B cell (primary cell): ENCODE measurements around the gene CARNS1. TPM values are rescaled to one million over a fixed set of nuclear protein-coding genes. Genes with fewer than 3 reads are reported as not detected.

Source experiments
- ATAC-seq: fragments of 200-7000 bp; cut with Tn5 transposase; one replicate; pipeline ENCODE4 v1.10.0; 2021; ENCODE audit warnings: low read depth, mild to moderate bottlenecking, moderate number of reproducible peaks, moderate library complexity
- CTCF ChIA-PET: fragments of 350-600 bp; sonication (Branson Sonifier 250); formaldehyde crosslinking; loops from one replicate; lab custom pipeline; 2021; ENCODE audit warnings: antibody characterized with exemption, inconsistent platforms; lab: Charles Lee
- POLR2A ChIA-PET: fragments of 350-600 bp; sonication (Branson Sonifier 250); formaldehyde crosslinking; loops from one replicate; lab custom pipeline; 2021; ENCODE audit warnings: antibody characterized with exemption; lab: Charles Lee
- DNase-seq: peaks from one replicate; pipeline ENCODE4 v3.0.0; 2013
- H2AFZ ChIP-seq: 2 replicates; pipeline ENCODE4 v1.6.1; 2012; ENCODE audit warnings: mild to moderate bottlenecking, low read depth, low read length; ENCODE audit not compliant: insufficient read depth, poor library complexity, severe bottlenecking
- H3K27ac ChIP-seq, 2 donors: 1 replicate in 1 of 2; 2 replicates in 1 of 2; pipeline ENCODE4 v1.5.1; 2012 to 2013; ENCODE audit warnings: low read length in 2 of 2, mild to moderate bottlenecking in 2 of 2, moderate library complexity in 1 of 2
- H3K27me3 ChIP-seq, 4 experiments: fragments of 200-600 bp in 1 of 4; sonication (generic) in 1 of 4; replicated peaks in 1 of 4; 1 replicate in 2 of 4; 2 replicates in 2 of 4; pipeline versions ENCODE4 v1.6.1 to v1.7.0; 2013 to 2016; ENCODE audit warnings: low read length in 3 of 4, mild to moderate bottlenecking in 2 of 4, mixed read lengths in 1 of 4, moderate library complexity in 1 of 4; ENCODE audit not compliant: insufficient read depth in 4 of 4, control insufficient read depth in 3 of 4; ENCODE audit errors: control extremely low read depth in 1 of 4
- H3K36me3 ChIP-seq, 2 experiments: replicated peaks in 1 of 2; 1 replicate in 1 of 2; 2 replicates in 1 of 2; pipeline versions ENCODE4 v1.6.1 to v1.7.1; 2013; ENCODE audit warnings: low read length in 1 of 2; ENCODE audit not compliant: insufficient read depth in 2 of 2, control insufficient read depth in 1 of 2; ENCODE audit errors: control extremely low read depth in 1 of 2, extremely low read depth in 1 of 2
- H3K4me1 ChIP-seq, 2 donors: fragments of 200-600 bp in 1 of 2; sonication (generic) in 1 of 2; 1 replicate in 1 of 2; 2 replicates in 1 of 2; pipeline versions ENCODE4 v1.5.1 to v1.6.1; 2013 to 2017; ENCODE audit warnings: low read length in 2 of 2; ENCODE audit not compliant: control insufficient read depth in 2 of 2, insufficient read depth in 2 of 2
- H3K4me2 ChIP-seq: replicated peaks from 2 replicates; pipeline ENCODE3; 2012; ENCODE audit warnings: mild to moderate bottlenecking, low read depth, low read length; ENCODE audit not compliant: poor library complexity, severe bottlenecking
- H3K4me3 ChIP-seq, 5 experiments: fragments of 200-600 bp in 1 of 5; sonication (generic) in 1 of 5; 1 replicate in 3 of 5; 2 replicates in 2 of 5; pipeline versions ENCODE4 v1.5.1 to v1.7.0; 2011 to 2016; ENCODE audit warnings: low read length in 4 of 5, mild to moderate bottlenecking in 4 of 5, low read depth in 2 of 5, control low read depth in 1 of 5, moderate library complexity in 1 of 5; ENCODE audit not compliant: insufficient read depth in 1 of 5; ENCODE audit errors: control extremely low read depth in 1 of 5, extremely low read depth in 1 of 5
- H3K79me2 ChIP-seq: fragments of 200-600 bp; sonication (generic); one replicate; pipeline ENCODE4 v1.6.0; 2016; ENCODE audit warnings: low read length; ENCODE audit not compliant: control insufficient read depth, insufficient read depth
- H3K9ac ChIP-seq: fragments of 200-600 bp; sonication (generic); 2 replicates; pipeline ENCODE4 v1.6.1; 2017; ENCODE audit warnings: mild to moderate bottlenecking, low read length, moderate library complexity
- H3K9me3 ChIP-seq, 3 donors: one replicate each; pipeline versions ENCODE4 v1.6.1 to v1.7.1; 2013; ENCODE audit warnings: low read length in 2 of 3; ENCODE audit not compliant: control insufficient read depth in 2 of 3, insufficient read depth in 1 of 3; ENCODE audit errors: control extremely low read depth in 1 of 3
- H4K20me1 ChIP-seq: 2 replicates; pipeline ENCODE4 v1.6.0; 2012; ENCODE audit warnings: mild to moderate bottlenecking, low read length; ENCODE audit not compliant: insufficient read depth, control insufficient read depth, poor library complexity, severe bottlenecking
- H3K27ac Mint-ChIP-seq: one replicate; pipeline ENCODE4 v1.8.0; 2021; ENCODE audit warnings: mixed read lengths
- H3K27me3 Mint-ChIP-seq: one replicate; pipeline ENCODE4 v1.8.0; 2021; ENCODE audit warnings: mixed read lengths
- H3K4me1 Mint-ChIP-seq: one replicate; pipeline ENCODE4 v1.8.0; 2021; ENCODE audit warnings: mixed read lengths
- H3K4me3 Mint-ChIP-seq: one replicate; pipeline ENCODE4 v1.8.0; 2021; ENCODE audit warnings: mixed read lengths
- H3K9me3 Mint-ChIP-seq: one replicate; pipeline ENCODE4 v1.8.0; 2022; ENCODE audit warnings: mixed read lengths; ENCODE audit not compliant: insufficient read depth
- CTCF ChIP-seq: fragments of 200-600 bp; IDR thresholded peaks from one replicate; pipeline ENCODE4 v1.8.0; 2022; ENCODE audit warnings: antibody characterized with exemption, mild to moderate bottlenecking
- EZH2 ChIP-seq: IDR thresholded peaks from 2 replicates; pipeline ENCODE4 v1.6.1; 2012; ENCODE audit warnings: borderline replicate concordance, low read depth, mild to moderate bottlenecking, moderate library complexity, low read length; ENCODE audit not compliant: insufficient read depth, poor library complexity, severe bottlenecking
- WGBS: methylation state at CpG from one replicate; pipeline ENCODE4 v1.1.5; 2013; ENCODE audit warnings: missing lambda C conversion rate; ENCODE audit not compliant: insufficient coverage; 5-methylcytosine and 5-hydroxymethylcytosine counted together
- intact Hi-C: fragments of 100-400 bp; cut with micrococcal nuclease; formaldehyde crosslinking; loops from one replicate; pipeline ENCODE4 v1.10.0; 2022
- polyA plus RNA-seq: library from polyadenylated mRNA; depleted of rRNA; stranded (reverse); fragments of >200 nt; gene quantifications from 2 replicates; pipeline ENCODE4 v1.2.3, GENCODE V29; 2012
- total RNA-seq, 2 donors: library from RNA; stranded (reverse); fragments of 120-200 nt in 1 of 2; gene quantifications; 1 replicate in 1 of 2; 2 replicates in 1 of 2; pipeline versions ENCODE4 v1.2.3 to v1.2.4, GENCODE V29; 2013 to 2022

The CARNS1 gene
- total and polyA plus RNA-seq, 2 donors (not counting 1 experiment from before 2014, with no cell fraction given), result 24.1 to 41.1 TPM

GRCh38 chr11:67437082-67437808 is 21.8 kb downstream of the CARNS1 start, which contains the start of gene PTPRCAP:
PTPRCAP (minus strand) TSS chr11:67437682; CDS start chr11:67437619, 63 bp downstream.
- peak within 1 kb of the TSS; percentile 82 for H3K9ac ChIP-seq
- peaks cover 68 to 89% of the 10 kb centered on the region in 2 donors for H3K4me1 ChIP-seq
- ATAC-seq (peak; percentile 53), DNase-seq (peak; percentile 82)
- H3K27ac Mint-ChIP-seq, result peak within 1 kb of the TSS; percentile 98
- intact Hi-C loops, result loop anchor here (1.0 to 2.0 kb wide), 6 partner anchors 16 to 69 kb away; partner anchors contain the start of genes AIP and TMEM134
- peaks cover 0 to 3% (median 0%) of the 10 kb centered on the region in 3 donors for H3K9me3 ChIP-seq
- TF ChIP-seq CTCF (no peak), EZH2 (no peak)
- peak within 1 kb of the TSS; percentile 99 for H3K4me2 ChIP-seq
- ChIA-PET POLR2A (interaction anchor here (0.6 to 9.5 kb wide), 28 partner anchors 9 to 319 kb away, joined by 3 to 215 read pairs (median 10); partner anchors contain the start of genes AIP, ANKRD13D, CABP4 and CLCF1), CTCF (interaction anchor here (0.6 to 4.4 kb wide), 21 partner anchors 9 to 86 kb away, joined by 3 to 63 read pairs (median 7); partner anchors contain the start of genes CABP4, GPR152, PITPNM1 and PPP1CA)
- peaks cover 89% of the 10 kb centered on the region for H3K4me1 Mint-ChIP-seq
- WGBS, result 0% methylated on average over 15 of the region's 26 CpGs
- no peaks in the 10 kb centered on the region for H3K27me3 ChIP-seq
- H3K79me2 ChIP-seq, result peaks cover 67% of the 10 kb centered on the region
- no peaks in the 10 kb centered on the region for H3K9me3 Mint-ChIP-seq
- H3K27ac ChIP-seq, result peak within 1 kb of the TSS; percentile 71 to 88
- peak within 1 kb of the TSS; percentile 51 to 96 (median 86) for H3K4me3 ChIP-seq
- H3K36me3 ChIP-seq, result peaks cover 0 to 40% of the 10 kb centered on the region in 2 experiments
- peaks cover 69% of the 10 kb centered on the region for H4K20me1 ChIP-seq
- no peak within 1 kb of the TSS for H2AFZ ChIP-seq
- no peaks in the 10 kb centered on the region for H3K27me3 Mint-ChIP-seq
- H3K4me3 Mint-ChIP-seq, result peak within 1 kb of the TSS; percentile 88
